Astrocyte (in vitro differentiated cells and primary cell): ENCODE measurements around the gene OR3A3.

Experiments
- EZH2 ChIP-seq: IDR thresholded peaks from 2 replicates; pipeline ENCODE4 v1.6.1; 2012; ENCODE audit warnings: mild to moderate bottlenecking, low read length, inconsistent platforms; ENCODE audit not compliant: insufficient read depth
- TF ChIP-seq, protein P1 (sequence below): IDR thresholded peaks from 2 replicates; pipeline ENCODE4 v1.5.1; 2011; ENCODE audit warnings: low read depth, mild to moderate bottlenecking, inconsistent platforms, low read length, moderate library complexity; ENCODE audit not compliant: insufficient read depth

DNA sequence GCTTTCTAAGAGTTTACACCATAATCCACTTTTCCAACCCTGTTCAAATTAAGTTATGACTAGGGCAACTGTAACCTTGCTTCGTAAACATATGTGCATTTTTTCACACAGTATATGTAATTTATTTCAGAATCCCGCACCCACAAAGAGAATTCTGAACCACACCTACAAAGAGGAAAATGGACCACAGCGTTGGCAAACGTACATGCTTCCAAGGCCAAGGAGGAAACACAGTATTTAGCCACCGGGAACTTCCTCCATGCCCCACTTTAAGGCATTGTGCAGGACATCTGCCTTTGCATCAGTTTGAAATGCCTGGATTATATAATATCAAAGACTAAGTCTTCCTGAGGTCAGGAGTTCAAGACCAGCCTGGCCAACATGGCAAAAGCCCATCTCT is 58.4 kb downstream of the OR3A3 start:
- TF ChIP-seq, protein P1, sequence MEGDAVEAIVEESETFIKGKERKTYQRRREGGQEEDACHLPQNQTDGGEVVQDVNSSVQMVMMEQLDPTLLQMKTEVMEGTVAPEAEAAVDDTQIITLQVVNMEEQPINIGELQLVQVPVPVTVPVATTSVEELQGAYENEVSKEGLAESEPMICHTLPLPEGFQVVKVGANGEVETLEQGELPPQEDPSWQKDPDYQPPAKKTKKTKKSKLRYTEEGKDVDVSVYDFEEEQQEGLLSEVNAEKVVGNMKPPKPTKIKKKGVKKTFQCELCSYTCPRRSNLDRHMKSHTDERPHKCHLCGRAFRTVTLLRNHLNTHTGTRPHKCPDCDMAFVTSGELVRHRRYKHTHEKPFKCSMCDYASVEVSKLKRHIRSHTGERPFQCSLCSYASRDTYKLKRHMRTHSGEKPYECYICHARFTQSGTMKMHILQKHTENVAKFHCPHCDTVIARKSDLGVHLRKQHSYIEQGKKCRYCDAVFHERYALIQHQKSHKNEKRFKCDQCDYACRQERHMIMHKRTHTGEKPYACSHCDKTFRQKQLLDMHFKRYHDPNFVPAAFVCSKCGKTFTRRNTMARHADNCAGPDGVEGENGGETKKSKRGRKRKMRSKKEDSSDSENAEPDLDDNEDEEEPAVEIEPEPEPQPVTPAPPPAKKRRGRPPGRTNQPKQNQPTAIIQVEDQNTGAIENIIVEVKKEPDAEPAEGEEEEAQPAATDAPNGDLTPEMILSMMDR, result no peak
- TF ChIP-seq EZH2, result no peak
